Forelimb muscle (tissue), 1 donor: ENCODE data around the gene SPAG8. TPM values are rescaled to one million over a fixed set of nuclear protein-coding genes. Genes with fewer than 3 reads are reported as not detected.

ENCODE experiments used
- DNase-seq: peaks from one replicate; pipeline ENCODE4 v3.0.0-alpha.2; 2013; ENCODE audit warnings: low read depth
- polyA plus RNA-seq: library from polyadenylated mRNA; unstranded; fragments of 120-200 nt; gene quantifications from one replicate; pipeline ENCODE4 v1.2.1, GENCODE V29; 2013; ENCODE audit not compliant: insufficient read length

SPAG8 gene
- polyA plus RNA-seq, 1 donor, result 2.3 TPM

- no peak for DNase-seq
These were observed 36.0 kb downstream of the SPAG8 start for GRCh38 chr9:35776018-35776417.

DNA sequence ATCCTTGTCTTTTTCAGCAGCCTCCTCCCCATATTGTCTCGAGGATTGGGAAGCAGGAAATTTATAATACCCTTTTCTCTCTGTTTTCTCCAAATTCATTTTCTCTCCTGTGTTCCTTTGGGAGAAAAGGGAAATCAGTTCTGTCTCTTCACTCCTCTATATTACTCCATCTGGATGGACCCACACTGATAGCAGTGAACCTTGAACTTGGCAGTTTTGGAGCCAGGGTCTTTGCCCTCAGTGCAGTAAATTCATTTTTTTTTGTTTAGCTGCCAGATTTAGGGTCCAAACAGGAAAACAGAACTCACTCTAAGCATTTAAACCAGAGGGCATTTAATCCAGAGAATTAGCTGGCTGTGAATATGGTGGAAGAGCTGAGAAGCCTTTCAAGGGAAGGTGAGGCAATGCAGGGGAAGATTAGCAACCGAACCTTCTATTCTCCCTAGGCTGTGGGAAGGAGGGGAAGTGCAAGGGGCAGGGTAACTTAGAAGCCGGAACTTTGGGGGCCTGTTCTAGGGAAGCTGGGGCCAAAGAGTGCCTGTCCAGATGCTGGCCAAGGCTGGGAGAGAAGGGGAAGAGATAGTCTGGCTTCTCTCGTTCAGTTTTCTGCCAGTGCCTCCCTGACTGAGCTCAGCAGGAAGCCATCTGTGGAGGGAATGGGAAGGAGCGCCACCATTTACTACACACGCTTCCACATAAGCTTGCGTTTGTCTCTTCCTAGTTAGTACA lies 37.0 kb downstream of the SPAG8 start:
- DNase-seq, result no peak

- no peak for DNase-seq
These were observed 40.1 kb downstream of the SPAG8 start for GRCh38 chr9:35771943-35772342.

- no peak for DNase-seq
These were observed 40.5 kb downstream of the SPAG8 start for GRCh38 chr9:35771534-35771933.

- no peak for DNase-seq
These were observed 41.0 kb downstream of the SPAG8 start for GRCh38 chr9:35771075-35771433.

GRCh38 chr9:35769763-35770162 lies 42.3 kb downstream of the SPAG8 start:
- no peak for DNase-seq

DNA sequence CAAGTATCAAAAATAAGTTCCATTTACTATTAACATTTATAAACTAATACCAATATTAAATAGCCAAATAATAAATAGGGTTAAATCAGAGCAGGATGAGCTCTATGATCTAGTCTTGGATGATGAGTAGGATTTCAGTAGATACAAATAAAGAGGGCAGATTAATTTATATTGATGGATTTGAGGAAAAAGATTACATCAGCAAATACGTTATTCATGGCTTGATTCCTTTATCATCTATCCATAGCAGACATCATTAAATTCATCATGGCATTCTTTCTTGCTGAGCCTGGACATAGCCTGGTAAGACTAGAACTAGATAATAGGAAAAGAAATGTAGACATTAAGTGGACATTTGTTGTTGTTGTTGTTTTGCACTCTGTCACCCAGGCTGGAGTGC lies 44.6 kb downstream of the SPAG8 start:
- DNase-seq, result no peak

- no peak for DNase-seq
These were observed 45.1 kb downstream of the SPAG8 start for GRCh38 chr9:35766997-35767396.

GRCh38 chr9:35763803-35764202 lies 48.3 kb downstream of the SPAG8 start:
- no peak for DNase-seq

DNA sequence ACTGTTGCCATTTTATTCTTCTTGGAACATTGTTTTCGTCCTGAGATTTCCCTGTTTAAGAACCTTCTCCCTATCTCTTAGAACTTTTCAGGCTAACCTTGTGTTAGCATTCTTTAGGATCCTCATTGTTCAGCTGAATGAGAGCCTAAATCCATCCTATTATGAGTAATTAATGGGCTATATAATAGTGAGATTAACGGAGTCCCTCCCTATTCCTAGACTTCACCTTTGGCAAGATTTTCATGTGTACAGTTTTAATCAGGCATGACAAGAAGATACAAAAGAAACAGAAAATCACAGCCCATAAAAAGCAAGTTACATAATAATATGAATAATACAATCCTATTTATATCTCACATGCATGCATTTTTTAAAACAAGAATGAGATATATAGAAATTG lies 48.9 kb downstream of the SPAG8 start:
- DNase-seq, result no peak

GRCh38 chr9:35760651-35761050 lies 51.4 kb downstream of the SPAG8 start:
- DNase-seq, result no peak

- DNase-seq, result no peak
These were observed 52.3 kb downstream of the SPAG8 start for GRCh38 chr9:35759795-35760194.

Other genes starting within 250 kb of the SPAG8 start
- gene TESK1, start 207.0 kb downstream of the SPAG8 start, polyA plus RNA-seq, result 42.2 TPM
- gene CD72, start 193.8 kb downstream of the SPAG8 start, polyA plus RNA-seq, result 2.6 TPM
- not detected for gene SIT1, start 161.3 kb downstream of the SPAG8 start, polyA plus RNA-seq
- not detected for gene RMRP, start 154.2 kb downstream of the SPAG8 start, polyA plus RNA-seq
- gene CCDC107, start 154.0 kb downstream of the SPAG8 start, polyA plus RNA-seq, result 22.1 TPM
- gene ARHGEF39, start 147.1 kb downstream of the SPAG8 start, polyA plus RNA-seq, result 5.6 TPM
- gene CA9, start 138.3 kb downstream of the SPAG8 start, polyA plus RNA-seq, result 0.87 TPM
- gene TPM2, start 122.3 kb downstream of the SPAG8 start, polyA plus RNA-seq, result 8,819 TPM
- gene TLN1, start 80.1 kb downstream of the SPAG8 start, polyA plus RNA-seq, result 87.7 TPM
- gene CREB3, start 79.6 kb downstream of the SPAG8 start, polyA plus RNA-seq, result 23.5 TPM
- gene GBA2, start 63.0 kb downstream of the SPAG8 start, polyA plus RNA-seq, result 70.2 TPM
- gene RGP1, start 63.0 kb downstream of the SPAG8 start, polyA plus RNA-seq, result 17.9 TPM
- 0.77 TPM for gene MSMP, start 58.0 kb downstream of the SPAG8 start, polyA plus RNA-seq
- gene NPR2, start 20.7 kb downstream of the SPAG8 start, polyA plus RNA-seq, result 22.4 TPM
- 30.7 TPM for gene HINT2, start 2.8 kb upstream of the SPAG8 start, polyA plus RNA-seq
- 0.18 TPM for gene FAM221B, start 16.5 kb upstream of the SPAG8 start, polyA plus RNA-seq
- 20.3 TPM for gene TMEM8B, start 17.0 kb upstream of the SPAG8 start, polyA plus RNA-seq
- gene OR13J1, start 58.1 kb upstream of the SPAG8 start, polyA plus RNA-seq, result 0.10 TPM
- 2.1 TPM for gene HRCT1, start 93.9 kb upstream of the SPAG8 start, polyA plus RNA-seq
- 2.2 TPM for gene SPAAR, start 97.2 kb upstream of the SPAG8 start, polyA plus RNA-seq
- 0.23 TPM for gene OR2S2, start 145.9 kb upstream of the SPAG8 start, polyA plus RNA-seq
- gene RECK, start 224.7 kb upstream of the SPAG8 start, polyA plus RNA-seq, result 20.7 TPM